Stimulated activated CD4-positive, alpha-beta T cell treated with anti-CD3 and anti-CD28 coated beads, Interleukin-15, amount 100 ng/mL, for 1 hour (primary cell): ENCODE results near the gene ZSCAN18.

Source experiments
- DNase-seq, 2 donors: peaks; one replicate each; pipeline ENCODE4 v3.0.0-alpha.2; 2020; ENCODE audit warnings: low read depth in 1 of 2, low spot score in 1 of 2

The ZSCAN18 gene

DNA sequence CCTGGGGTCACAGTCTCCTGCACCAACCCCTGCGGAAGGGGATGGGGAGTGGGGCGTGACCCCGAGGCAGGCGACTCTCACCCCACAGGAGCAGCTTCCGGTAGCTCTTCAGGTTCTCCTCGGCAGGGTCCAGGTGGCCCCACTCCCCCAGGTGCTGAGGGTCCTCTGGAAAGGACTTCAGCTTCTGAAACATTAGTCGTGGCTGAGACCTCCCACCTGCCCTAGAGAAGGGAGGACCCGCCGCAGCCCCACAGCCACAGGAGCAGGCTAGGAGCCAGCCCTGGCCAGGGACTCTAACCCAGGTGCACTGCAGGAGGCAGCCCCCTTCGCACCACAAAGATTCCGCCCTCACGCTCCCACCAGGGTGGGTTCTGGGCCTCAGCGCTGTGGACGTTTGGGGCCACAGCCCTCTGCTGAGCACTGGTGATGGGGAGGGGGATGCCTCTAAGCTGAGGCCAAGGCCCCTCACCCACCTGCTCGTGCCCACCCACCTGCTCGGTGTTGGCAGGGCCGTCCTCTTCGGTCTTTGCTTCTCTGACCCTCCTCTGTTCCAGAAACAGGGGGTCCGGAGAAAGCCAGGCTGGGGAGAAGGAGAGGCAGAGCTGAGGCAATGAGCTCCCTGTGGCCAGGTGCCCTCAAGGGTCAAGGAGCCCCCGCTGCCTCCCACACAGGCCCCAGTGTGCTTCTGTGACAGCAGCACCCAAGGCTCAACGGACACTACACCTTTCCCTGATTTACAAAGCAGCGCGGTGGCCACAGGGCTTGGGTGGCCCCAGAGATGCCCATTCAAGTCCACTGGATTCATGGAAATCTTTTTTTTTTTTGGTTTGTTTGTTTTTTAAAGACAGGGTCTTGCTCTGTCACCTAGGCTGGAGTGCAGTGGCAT, 11.0 kb downstream of the ZSCAN18 start:
- no peak for DNase-seq

DNA sequence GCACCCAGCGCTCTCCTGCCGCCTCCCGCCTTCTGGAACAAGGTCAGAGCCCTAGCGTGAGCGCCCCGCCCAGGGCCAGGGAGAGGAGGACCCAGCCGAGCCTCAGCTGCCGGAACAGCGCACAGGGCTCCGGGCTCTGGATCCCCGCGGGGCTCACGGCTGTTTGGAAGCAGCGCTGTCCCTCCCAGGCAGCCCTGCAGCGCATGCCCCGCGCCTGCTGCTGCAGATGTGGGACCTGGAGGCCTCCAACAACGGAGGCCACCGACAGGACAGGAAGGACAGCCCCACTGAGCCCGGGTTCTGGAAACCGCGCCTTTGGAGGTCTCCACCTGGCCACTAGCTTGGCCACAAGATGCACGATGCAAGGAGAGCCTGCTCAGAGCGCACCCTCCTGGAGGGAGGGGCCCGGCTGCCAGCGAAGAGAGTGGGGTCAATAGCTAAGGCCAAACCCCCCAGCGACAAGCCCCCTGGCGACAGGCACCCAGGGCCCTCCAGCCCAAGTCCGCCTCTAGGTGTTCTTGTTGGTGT, 12.6 kb downstream of the ZSCAN18 start:
- no peak for DNase-seq

DNA sequence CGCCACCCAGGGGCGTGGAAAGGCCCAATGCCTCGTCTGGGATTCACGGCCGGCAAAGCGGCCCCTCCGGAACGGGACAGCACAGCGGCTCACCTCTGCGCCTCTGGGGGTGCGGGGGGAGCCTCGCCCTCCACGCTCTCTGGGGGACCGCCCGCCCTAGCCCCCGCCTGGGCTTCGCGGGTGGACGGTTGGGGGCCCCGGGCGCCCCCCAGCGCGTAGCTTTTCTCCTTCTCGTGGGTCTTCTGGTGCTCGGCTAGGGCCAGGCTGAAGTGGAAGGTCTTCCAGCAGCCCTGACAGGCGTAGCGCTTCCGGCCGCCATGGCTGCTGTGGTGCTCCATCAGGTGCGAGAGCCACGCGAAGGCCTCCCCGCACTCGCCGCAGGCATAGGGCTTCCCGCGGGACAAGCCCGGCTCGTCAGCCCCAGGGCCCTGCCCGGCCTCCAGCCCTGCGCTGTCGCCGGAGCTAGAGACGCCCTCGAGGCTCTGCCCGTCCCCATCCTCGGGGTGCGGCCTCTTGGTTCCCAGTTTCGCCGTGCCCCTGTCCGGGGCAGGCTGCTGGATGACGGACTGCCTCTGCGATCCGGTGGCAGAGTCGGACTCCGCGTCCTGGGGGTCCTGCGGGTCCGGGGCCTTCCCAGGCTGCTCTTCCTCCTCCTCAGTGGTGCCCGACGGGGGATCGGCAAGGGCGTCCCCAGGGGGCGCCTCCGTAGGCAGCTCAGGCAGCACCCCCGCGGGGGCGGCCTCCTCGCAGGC, 13.3 kb downstream of the ZSCAN18 start:
- DNase-seq: no peak

DNA sequence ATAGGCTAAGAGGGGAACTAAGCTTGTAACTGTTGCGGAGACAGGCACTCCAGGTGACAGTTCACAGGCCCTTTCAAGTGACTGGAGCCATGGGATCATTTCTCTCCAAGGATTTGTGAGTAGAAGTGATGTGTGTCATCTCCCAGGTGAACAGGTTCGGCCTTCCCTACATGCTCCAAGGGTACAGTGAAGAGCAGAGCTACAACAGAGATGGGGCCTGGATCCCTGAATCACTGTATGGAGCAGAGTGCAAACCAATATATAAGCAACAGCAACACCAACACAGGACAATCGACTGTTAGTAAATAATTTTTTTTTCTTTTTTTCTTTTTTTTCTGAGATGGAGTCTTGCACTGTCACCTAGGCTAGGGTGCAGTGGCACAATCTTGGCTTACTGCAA, 15.0 kb downstream of the ZSCAN18 start:
- no peak for DNase-seq

DNA sequence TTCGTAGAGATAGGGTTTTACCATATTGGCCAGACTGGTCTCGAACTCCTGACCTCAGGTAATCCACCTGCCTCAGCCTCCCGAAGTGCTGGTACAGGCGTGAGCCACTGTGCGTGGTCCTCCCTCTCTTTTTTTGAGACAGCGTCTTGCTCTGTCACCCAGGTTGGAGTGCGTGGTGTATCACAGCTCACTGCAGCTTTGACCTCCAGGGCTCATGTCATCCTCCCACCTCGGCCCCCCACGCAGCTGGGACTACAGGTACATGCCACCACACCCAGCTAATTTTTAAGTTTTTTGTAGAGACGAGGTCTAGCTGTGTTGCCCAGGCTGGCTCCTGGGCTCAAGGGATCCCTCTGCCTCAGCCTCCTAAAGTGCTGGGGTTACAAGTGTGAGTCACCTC, 18.2 kb downstream of the ZSCAN18 start:
- no peak for DNase-seq

DNA sequence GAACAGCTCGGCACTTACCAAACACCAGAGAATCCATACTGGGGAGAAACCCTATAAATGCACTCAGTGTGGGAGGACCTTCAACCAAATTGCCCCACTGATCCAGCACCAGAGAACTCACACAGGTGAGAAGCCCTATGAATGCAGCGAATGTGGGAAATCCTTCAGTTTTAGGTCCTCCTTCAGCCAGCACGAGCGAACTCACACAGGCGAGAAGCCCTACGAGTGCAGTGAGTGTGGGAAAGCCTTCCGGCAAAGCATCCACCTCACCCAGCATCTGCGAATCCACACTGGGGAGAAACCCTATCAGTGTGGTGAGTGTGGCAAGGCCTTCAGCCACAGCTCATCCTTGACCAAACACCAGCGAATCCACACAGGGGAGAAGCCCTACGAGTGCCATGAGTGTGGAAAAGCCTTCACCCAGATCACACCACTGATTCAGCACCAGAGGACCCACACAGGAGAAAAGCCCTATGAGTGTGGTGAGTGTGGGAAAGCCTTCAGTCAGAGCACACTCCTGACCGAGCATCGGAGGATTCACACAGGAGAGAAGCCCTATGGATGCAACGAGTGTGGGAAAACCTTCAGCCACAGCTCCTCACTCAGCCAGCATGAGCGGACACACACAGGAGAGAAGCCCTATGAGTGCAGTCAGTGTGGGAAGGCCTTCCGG, 30.7 kb downstream of the ZSCAN18 start:
- no peak for DNase-seq

DNA sequence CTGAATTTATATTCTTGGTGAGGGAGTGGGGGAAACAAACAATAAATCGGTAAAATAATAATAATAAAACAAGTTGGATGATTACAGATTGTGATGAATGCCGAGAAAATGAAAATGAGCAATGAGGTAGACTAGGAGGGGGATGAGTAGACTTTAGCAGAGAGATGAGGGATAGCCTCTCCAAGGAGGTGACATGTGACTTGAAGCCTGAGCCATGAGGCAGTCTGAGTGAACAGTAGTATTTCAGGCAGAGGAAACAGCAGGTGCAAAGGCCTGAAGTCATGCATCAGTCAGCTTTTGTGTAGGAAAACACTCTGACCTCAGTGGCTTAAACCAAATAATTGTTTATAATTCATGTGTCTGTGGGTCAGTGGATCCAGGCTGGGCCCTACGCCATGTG, 34.3 kb downstream of the ZSCAN18 start:
- no peak for DNase-seq

DNA sequence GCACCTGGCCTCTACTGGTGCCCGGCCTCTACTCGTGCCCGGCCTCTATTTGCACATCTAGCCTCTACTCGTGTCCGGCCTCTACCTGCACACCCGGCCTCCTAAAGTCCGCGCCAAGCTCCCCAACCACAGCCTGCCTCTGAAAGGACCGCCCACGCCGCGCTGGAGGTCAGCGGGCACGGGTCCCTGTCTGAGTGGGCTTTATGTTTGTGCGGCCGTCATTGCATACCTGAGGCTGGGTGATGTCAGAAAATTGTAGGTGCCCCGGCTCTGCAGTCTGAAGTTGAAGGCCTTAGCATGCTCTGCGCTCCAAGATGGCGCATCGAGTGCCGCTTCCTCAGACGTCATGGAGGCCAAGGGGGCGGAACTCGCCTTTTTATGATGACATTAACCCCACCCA, 37.8 kb downstream of the ZSCAN18 start:
- DNase-seq: no peak

DNA sequence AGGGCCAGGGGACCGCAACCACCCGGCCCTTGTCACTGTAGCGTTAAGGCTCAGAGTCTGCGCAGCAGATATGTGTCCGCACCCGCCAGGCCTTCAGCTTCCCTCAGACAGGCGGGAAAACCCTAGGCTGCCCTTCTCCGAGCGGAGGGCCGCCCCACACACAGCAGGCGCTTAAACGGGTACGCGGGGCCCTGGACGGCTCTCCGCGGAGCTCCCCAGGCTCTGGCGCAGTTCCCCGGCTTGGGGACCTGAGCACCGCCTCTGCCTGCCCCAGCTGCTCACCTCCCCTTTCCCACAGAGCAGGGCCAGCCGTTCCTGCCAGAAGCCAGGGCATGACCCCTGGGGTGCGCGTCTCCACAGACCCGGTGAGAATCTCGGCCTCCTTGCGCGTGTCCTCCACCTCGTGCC, 38.4 kb downstream of the ZSCAN18 start:
- no peak for DNase-seq

DNA sequence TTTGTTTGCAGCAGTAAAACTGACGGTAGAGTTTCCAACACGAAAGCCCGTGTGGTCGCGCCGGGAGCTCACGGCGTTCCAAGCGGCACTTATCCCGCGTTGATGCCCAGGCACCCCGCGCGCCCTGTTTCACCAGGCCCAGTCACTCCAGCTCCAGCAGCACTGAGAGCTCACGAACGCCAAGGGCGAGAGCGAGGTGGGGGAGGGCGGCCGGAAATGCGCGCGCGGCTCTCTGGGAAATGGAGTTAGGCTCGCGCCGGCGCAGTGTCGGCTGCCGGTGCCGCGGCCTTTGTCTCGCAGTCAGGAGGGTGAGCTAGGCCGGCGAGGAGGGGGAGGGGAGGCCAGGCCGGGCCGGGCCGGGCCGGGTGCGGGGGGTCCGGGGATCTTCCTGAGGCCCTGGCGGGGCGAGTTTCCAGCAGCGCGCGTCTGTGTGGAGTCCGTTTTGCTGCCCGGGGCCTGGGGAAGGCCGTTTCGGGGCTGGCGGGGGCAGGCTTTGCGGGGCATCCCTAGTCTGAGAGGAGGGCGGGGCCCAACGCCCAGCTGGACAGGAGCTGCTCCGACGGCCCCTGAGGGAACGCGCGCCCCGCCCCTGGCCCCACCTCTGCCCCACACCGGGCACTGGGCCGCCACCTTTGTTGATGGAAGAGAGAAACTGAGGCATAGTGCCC, 38.9 kb downstream of the ZSCAN18 start, which contains the start of gene ZNF135:
TSS of gene ZNF135 (plus strand) at position 280 of the 668 bp plus-strand sequence. CDS start 721 bp downstream, outside the sequence.
- DNase-seq: peak; percentile 26 to 48

DNA sequence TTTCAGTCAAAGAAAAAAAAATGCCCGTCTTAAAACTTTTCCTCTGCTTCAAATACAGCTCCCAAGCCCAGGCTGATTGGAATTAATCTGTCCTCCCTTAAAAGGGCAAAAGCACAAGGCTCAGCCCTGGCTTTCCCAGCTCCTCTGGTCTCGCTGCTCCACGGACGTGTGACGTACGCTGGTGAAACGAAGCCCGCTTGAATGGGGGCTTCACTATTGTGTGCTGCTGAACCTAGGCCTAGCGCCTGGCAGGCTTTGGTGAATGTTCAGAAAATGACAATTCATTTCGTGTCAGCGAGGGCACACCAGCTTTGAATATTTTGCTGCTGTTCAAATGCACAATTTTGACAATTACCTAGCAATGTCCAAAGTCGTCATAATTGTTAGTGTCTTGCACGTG, 39.6 kb downstream of the ZSCAN18 start:
- DNase-seq: no peak

DNA sequence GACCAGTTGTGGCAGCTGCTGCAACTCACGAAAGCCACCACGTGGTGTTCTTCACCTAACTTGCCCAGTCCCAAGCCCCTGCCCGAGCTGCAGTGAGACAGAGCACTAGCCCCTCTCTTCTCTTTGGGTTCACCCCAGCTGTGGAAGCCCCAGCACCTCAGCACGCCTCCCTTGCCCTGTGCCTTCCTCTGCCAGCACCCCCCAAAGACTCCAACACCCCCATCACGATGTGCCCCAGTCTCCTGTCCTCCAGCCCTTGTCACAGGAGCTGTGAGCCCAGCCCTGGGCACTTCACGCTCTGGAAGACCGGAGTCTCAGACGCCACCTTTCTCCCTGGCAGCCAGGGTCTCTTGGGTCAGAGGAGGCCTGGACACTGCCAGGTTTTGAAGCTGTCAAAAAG, 41.2 kb downstream of the ZSCAN18 start:
- no peak for DNase-seq

DNA sequence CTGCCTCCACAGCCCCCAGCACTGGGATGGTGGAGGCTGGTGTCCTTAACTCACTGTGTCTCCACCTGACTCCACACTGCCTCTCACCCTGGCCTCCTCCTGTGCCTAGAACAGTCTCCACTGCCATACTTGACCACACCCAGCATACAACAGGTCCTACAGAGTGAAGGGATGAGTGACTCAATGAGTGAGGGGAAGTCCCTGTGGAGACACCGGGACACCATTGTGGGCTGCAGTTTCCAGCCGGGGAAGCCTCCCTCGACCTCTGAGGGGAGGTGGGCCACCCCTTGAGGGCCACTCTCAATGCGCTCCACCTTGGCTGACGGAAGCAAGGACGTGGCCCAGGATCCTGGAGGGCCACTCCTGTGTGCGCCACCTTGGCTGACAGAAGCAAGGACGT, 41.8 kb downstream of the ZSCAN18 start:
- DNase-seq: no peak

DNA sequence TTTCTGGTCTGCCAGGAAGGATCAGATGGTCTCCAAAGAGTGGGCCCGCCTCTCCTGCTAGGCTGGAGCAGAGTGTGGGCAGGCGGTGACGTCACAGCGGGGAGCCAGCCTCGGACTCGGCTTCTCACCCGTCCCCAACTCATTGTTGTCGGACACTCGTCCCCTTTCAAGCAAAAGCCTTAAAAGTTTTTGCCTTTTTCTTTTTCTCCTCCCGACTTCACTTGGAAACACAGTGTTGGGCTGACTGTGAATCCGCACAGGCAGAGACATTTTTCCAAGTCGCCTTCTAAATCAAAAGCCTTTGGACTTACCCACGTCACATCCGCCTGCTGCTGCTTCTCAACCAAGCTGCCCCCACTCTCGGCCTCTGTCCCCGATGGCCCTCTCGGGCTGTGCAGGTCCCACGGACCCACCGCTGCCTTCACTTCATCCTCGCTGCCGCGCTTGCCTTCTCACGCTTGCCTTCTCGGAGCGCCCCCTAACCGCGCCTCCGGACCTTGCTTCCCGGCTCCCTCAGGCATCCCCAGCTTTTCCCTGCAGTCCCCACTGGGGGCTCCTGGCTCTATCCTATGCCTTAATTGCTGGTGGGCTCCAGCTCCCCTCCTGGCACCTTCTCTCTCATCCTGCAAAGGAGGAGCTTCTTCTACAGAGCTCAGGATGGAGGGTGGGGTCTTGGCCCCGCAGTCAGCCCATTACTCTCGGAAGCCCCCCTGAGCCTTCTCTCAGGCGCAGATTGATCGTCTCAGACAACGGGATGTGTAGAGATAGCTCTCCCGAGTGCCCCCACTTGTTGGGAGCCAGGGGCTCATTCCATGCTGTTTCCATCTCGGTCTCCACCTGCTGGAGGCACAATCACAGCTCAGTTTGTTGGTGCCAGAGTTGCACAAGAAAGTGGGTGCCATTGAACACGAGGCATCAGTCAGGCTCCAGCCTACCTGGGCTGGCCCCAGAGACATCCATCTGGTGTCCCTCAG, 42.8 kb downstream of the ZSCAN18 start:
- DNase-seq: no peak

DNA sequence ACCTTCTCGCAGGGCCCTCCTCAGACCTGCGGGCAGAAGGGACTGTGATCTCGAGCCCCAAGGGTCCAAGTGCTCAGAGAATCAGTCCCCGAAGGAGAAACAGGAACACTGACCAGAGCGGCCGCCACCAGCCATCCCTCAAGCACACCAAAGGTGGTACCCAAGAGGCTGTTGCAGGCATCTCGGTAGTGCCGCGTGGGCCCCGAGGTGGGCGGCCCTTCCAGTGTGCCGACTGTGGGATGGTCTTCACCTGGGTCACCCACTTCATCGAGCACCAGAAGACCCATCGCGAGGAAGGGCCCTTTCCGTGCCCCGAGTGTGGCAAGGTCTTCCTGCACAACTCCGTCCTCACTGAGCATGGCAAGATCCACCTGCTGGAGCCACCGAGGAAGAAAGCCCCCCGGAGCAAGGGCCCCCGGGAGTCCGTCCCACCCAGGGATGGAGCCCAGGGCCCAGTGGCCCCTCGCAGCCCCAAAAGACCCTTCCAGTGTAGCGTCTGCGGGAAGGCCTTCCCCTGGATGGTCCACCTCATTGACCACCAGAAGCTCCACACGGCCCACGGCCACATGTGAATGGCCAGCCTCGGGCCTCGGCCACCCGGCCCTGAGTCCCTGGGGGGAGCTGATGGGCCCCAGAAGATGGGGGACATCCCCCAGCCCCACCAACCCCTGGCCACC, 44.4 kb downstream of the ZSCAN18 start:
- no peak for DNase-seq

DNA sequence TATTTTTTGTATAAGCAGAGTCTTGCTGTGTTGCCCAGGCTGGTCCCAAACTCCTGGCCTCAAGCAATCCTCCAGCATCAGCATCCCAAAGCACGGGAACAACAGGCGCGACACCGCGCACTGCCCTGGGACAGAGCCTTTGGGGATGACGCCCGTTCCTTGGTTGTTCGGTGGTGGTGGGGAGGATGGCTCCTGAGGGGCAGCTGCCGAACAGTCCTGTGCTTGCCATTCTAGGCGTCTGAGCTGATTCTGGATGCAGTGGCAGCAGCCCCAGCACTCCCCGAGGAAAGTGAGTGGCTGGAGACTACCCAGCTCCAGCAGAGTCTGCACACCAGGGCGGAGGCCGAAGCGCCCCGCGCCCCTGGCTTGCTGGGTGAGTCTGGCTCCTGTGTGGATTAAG, 45.8 kb downstream of the ZSCAN18 start:
- no peak for DNase-seq

DNA sequence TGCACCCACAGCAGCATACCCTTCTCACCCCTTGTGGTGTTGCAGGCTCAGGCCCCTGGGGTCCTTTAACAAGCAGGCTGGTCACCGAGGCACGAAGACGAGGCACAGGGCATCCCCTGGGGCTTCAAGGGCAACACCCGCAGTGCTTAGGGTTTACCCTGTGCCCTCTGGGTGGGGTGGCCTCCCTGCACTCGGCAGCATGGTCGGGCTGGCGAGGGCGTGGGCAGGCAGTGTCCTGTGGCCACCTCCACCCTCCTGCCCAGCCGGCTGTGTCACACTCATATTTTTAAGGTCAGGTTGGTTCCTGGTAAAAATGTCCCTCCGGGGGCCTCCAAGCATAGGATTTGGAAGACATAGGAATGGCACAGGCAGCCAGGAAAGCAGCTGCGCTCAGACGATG, 50.4 kb downstream of the ZSCAN18 start:
- DNase-seq: no peak

DNA sequence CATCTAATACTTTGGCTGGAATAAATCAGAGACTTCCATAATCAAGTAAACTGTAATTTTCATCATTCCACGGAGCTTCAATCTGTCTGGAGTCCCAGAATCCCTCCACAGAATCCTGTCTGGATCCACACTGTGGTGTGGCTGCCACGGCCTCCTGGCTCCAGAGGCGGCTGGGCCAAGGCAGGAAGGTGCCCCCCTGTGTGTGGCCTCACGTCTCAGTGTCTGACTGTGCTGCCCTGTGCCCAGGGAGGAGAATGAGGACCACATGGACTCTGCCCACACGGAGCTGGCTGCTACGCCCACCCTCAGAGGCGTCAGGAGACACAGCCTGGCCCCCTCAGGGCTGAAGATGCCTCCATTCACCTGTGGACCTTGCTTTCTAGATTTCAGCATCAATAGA, 51.2 kb downstream of the ZSCAN18 start:
- DNase-seq: no peak

DNA sequence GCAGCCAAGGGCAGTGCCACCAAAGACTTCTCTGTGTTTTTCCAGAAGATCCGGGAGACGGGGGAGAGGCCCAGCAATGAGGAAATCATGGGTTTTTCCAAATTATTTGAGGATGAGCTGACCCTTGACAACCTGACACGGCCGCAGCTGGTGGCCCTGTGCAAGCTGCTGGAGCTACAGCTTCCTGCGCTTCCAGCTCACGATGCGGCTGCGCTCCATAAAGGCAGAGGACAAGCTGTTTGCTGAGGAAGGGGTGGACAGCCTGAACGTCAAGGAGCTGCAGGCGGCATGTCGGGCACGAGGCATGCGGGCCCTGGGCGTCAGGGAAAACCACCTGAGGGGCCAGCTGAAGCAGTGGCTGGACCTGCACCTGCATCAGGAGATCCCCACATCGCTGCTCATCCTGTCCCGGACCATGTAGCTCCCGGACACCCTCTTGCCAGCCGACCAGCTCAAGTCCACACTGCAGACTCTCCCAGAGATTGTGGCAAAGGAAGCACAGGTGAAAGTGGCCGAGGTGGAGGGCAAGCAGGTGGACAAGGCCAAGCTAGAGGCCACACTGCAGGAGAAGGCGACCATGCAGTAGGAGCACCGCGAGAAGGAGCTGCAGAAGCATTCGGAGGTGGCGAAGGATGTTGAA, 52.5 kb downstream of the ZSCAN18 start:
- no peak for DNase-seq
